GM12873 (cell line): ENCODE results near the gene ERBB3.
A peak's percentile ranks its signal among the peaks of the same experiment; 100 is the strongest.

ENCODE experiments used
- CTCF ChIP-seq: IDR thresholded peaks from 2 replicates; pipeline ENCODE4 v1.5.1; 2012; ENCODE audit warnings: low read depth, mild to moderate bottlenecking, moderate library complexity, low read length, control low read depth; ENCODE audit not compliant: insufficient read depth; ENCODE audit errors: missing control alignments

ERBB3 gene

GRCh38 chr12:56082967-56083366 lies 3.0 kb downstream of the ERBB3 start:
- TF ChIP-seq CTCF = no peak

- peak; percentile 65 for TF ChIP-seq CTCF
Measured at GRCh38 chr12:56084958-56085543, 5.1 kb downstream of the ERBB3 start.

- no peak for TF ChIP-seq CTCF
Measured at GRCh38 chr12:56086096-56086495, 6.1 kb downstream of the ERBB3 start.

- no peak for TF ChIP-seq CTCF
Measured at GRCh38 chr12:56086608-56087007, 6.6 kb downstream of the ERBB3 start.

GRCh38 chr12:56087220-56087619 lies 7.3 kb downstream of the ERBB3 start:
- no peak for TF ChIP-seq CTCF

- TF ChIP-seq CTCF = no peak
Measured at GRCh38 chr12:56097738-56098137, 17.8 kb downstream of the ERBB3 start.

- TF ChIP-seq CTCF = no peak
Measured at GRCh38 chr12:56098592-56098991, 18.6 kb downstream of the ERBB3 start.
